GM12878 (cell line): ENCODE results near the gene IRF8. TPM values are rescaled to one million over a fixed set of nuclear protein-coding genes. Genes with fewer than 3 reads are reported as not detected.

Experiments
- CBFB ChIP-seq: IDR thresholded peaks from 2 replicates; pipeline ENCODE4 v1.6.1; 2016; ENCODE audit warnings: antibody characterized with exemption, low read depth
- CEBPB ChIP-seq, 2 experiments: fragments of 150-350 bp in 1 of 2; IDR thresholded peaks; 2 replicates each; pipeline ENCODE4 v1.6.1; 2012 to 2014; ENCODE audit warnings: low read depth in 2 of 2, low read length in 2 of 2, borderline replicate concordance in 1 of 2, inconsistent platforms in 1 of 2
- ESRRA ChIP-seq: IDR thresholded peaks from 2 replicates; pipeline ENCODE4 v1.6.1; 2012; ENCODE audit warnings: mild to moderate bottlenecking, low read length, improper control_type of control experiment
- GATAD2B ChIP-seq: fragments of 450-650 bp; conservative IDR thresholded peaks from 2 replicates; pipeline ENCODE4 v1.6.1; 2017; ENCODE audit warnings: low read depth, mild to moderate bottlenecking, moderate library complexity
- IKZF1 ChIP-seq: fragments of 450-650 bp; conservative IDR thresholded peaks from 2 replicates; pipeline ENCODE4 v1.6.1; 2017; ENCODE audit warnings: antibody characterized with exemption, mild to moderate bottlenecking
- IKZF2 ChIP-seq, 2 experiments: fragments of 450-650 bp; IDR thresholded peaks; 2 replicates each; pipeline ENCODE4 v1.6.1; 2017; ENCODE audit warnings: mild to moderate bottlenecking in 2 of 2, moderate library complexity in 2 of 2
- IRF4 ChIP-seq: IDR thresholded peaks from 2 replicates; pipeline ENCODE4 v1.6.1; 2011; ENCODE audit warnings: low read depth, low read length
- PAX8 ChIP-seq: fragments of 450-650 bp; IDR thresholded peaks from 2 replicates; pipeline ENCODE4 v1.6.1; 2017; ENCODE audit warnings: mild to moderate bottlenecking, moderate library complexity
- RAD51 ChIP-seq: fragments of 450-650 bp; IDR thresholded peaks from 2 replicates; pipeline ENCODE4 v1.6.1; 2016; ENCODE audit warnings: moderate library complexity, mild to moderate bottlenecking, inconsistent platforms
- RCOR1 ChIP-seq: conservative IDR thresholded peaks from 2 replicates; pipeline ENCODE4 v1.6.1; 2012; ENCODE audit warnings: low read depth, low read length, improper control_type of control experiment
- RUNX3 ChIP-seq: IDR thresholded peaks from 2 replicates; pipeline ENCODE4 v1.6.1; 2012; ENCODE audit warnings: low read length, inconsistent platforms
- SREBF1 ChIP-seq: IDR thresholded peaks from 2 replicates; pipeline ENCODE4 v1.6.1; 2012; ENCODE audit warnings: mild to moderate bottlenecking, low read length
- ZNF217 ChIP-seq: fragments of 450-650 bp; IDR thresholded peaks from 2 replicates; pipeline ENCODE4 v1.6.1; 2017; ENCODE audit warnings: antibody characterized with exemption, mild to moderate bottlenecking
- ZSCAN29 ChIP-seq: fragments of 450-650 bp; IDR thresholded peaks from 2 replicates; pipeline ENCODE4 v1.6.1; 2017; ENCODE audit warnings: mild to moderate bottlenecking, moderate library complexity
- ZZZ3 ChIP-seq: IDR thresholded peaks from 2 replicates; pipeline ENCODE4 v1.6.1; 2011; ENCODE audit warnings: low read depth; ENCODE audit not compliant: control insufficient read depth, insufficient read length
- polyA plus RNA-seq, 11 experiments: library from polyadenylated mRNA; depleted of rRNA in 4 of 11; unstranded in 6 of 11; stranded (reverse) in 5 of 11; fragments of >200 nt; fragmentation: Nextera tagmentation in 4 of 11; fragmentation: Illumina TruSeq in 1 of 11; extraction: Ambion mirVana in 4 of 11; extraction: Trizol in 1 of 11; gene quantifications; 1 replicate in 1 of 11; 2 replicates in 10 of 11; pipeline versions ENCODE4 v1.2.1 to v1.2.3, GENCODE V29; 2011 to 2016; ENCODE audit warnings: inconsistent platforms in 2 of 11, missing spikeins in 2 of 11, low read depth in 1 of 11
- total RNA-seq, 4 experiments: library from RNA; depleted of rRNA in 3 of 4; stranded (reverse); fragments of >200 nt in 3 of 4; fragmentation: Illumina TruSeq in 1 of 4; extraction: Trizol in 1 of 4; gene quantifications; 2 replicates each; pipeline versions ENCODE4 v1.2.1 to v1.2.3, GENCODE V29; 2013 to 2021
- TF ChIP-seq, protein P1 (sequence below): fragments of 450-650 bp; IDR thresholded peaks from 2 replicates; pipeline ENCODE4 v1.6.1; 2017; ENCODE audit warnings: mild to moderate bottlenecking, moderate library complexity
- TF ChIP-seq, protein P2 (sequence below): IDR thresholded peaks from 2 replicates; pipeline ENCODE4 v1.6.1; 2011; ENCODE audit warnings: mild to moderate bottlenecking, low read depth, low read length, moderate library complexity; ENCODE audit not compliant: insufficient replicate concordance
- TF ChIP-seq, protein P3 (sequence below): fragments of 450-650 bp; IDR thresholded peaks from 2 replicates; pipeline ENCODE4 v1.6.1; 2017; ENCODE audit warnings: mild to moderate bottlenecking, moderate library complexity
- TF ChIP-seq, protein P4 (sequence below): fragments of 450-650 bp; IDR thresholded peaks from 2 replicates; pipeline ENCODE4 v1.6.1; 2016; ENCODE audit warnings: mild to moderate bottlenecking

IRF8 gene
- total and polyA plus RNA-seq, 10 of the 15 experiments (the other 5 are each of a cell fraction or from before 2014, with no cell fraction given): 17.1 to 237 (median 172) TPM

DNA sequence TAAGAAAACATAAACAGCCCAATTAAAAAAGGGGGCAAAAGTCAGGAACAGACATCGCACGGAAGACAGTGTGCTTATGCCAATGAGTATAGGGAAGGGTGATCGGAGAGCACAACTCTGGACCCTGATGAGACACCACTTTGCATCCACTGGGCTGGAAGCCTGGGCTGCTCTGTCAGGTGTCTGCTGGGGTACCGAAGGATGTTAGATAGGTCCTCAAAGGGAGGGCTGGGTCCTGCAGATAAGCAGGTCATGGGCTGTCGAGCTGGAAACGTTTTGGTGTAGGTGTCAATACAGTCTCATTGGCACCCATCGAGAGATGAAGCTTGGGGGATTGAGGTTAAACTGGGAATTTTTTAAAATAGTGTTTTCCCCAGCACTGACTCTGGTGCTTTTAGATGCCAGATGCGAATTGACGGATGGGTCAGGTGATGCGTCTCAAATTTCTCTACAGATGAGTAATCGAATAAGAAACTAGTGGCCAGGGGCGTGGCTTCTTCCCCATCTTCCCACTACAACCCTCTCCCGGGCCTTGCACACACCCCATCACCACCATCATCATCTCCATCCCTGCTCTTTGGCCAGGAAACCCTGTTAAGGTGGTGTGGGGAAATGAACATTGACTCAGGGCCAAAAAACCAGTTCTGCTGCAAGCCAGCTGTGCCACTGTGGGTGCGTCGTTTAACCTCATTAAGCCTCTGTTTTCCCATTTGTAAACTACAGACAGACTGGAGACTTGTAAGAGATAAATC is 47.8 kb upstream of the IRF8 start (continued):
- TF ChIP-seq, protein P1, sequence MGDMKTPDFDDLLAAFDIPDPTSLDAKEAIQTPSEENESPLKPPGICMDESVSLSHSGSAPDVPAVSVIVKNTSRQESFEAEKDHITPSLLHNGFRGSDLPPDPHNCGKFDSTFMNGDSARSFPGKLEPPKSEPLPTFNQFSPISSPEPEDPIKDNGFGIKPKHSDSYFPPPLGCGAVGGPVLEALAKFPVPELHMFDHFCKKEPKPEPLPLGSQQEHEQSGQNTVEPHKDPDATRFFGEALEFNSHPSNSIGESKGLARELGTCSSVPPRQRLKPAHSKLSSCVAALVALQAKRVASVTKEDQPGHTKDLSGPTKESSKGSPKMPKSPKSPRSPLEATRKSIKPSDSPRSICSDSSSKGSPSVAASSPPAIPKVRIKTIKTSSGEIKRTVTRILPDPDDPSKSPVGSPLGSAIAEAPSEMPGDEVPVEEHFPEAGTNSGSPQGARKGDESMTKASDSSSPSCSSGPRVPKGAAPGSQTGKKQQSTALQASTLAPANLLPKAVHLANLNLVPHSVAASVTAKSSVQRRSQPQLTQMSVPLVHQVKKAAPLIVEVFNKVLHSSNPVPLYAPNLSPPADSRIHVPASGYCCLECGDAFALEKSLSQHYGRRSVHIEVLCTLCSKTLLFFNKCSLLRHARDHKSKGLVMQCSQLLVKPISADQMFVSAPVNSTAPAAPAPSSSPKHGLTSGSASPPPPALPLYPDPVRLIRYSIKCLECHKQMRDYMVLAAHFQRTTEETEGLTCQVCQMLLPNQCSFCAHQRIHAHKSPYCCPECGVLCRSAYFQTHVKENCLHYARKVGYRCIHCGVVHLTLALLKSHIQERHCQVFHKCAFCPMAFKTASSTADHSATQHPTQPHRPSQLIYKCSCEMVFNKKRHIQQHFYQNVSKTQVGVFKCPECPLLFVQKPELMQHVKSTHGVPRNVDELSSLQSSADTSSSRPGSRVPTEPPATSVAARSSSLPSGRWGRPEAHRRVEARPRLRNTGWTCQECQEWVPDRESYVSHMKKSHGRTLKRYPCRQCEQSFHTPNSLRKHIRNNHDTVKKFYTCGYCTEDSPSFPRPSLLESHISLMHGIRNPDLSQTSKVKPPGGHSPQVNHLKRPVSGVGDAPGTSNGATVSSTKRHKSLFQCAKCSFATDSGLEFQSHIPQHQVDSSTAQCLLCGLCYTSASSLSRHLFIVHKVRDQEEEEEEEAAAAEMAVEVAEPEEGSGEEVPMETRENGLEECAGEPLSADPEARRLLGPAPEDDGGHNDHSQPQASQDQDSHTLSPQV: no peak
- TF ChIP-seq, protein P2, sequence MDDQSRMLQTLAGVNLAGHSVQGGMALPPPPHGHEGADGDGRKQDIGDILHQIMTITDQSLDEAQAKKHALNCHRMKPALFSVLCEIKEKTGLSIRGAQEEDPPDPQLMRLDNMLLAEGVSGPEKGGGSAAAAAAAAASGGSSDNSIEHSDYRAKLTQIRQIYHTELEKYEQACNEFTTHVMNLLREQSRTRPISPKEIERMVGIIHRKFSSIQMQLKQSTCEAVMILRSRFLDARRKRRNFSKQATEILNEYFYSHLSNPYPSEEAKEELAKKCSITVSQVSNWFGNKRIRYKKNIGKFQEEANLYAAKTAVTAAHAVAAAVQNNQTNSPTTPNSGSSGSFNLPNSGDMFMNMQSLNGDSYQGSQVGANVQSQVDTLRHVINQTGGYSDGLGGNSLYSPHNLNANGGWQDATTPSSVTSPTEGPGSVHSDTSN: no peak
- TF ChIP-seq IKZF1: no peak
- TF ChIP-seq, protein P3, sequence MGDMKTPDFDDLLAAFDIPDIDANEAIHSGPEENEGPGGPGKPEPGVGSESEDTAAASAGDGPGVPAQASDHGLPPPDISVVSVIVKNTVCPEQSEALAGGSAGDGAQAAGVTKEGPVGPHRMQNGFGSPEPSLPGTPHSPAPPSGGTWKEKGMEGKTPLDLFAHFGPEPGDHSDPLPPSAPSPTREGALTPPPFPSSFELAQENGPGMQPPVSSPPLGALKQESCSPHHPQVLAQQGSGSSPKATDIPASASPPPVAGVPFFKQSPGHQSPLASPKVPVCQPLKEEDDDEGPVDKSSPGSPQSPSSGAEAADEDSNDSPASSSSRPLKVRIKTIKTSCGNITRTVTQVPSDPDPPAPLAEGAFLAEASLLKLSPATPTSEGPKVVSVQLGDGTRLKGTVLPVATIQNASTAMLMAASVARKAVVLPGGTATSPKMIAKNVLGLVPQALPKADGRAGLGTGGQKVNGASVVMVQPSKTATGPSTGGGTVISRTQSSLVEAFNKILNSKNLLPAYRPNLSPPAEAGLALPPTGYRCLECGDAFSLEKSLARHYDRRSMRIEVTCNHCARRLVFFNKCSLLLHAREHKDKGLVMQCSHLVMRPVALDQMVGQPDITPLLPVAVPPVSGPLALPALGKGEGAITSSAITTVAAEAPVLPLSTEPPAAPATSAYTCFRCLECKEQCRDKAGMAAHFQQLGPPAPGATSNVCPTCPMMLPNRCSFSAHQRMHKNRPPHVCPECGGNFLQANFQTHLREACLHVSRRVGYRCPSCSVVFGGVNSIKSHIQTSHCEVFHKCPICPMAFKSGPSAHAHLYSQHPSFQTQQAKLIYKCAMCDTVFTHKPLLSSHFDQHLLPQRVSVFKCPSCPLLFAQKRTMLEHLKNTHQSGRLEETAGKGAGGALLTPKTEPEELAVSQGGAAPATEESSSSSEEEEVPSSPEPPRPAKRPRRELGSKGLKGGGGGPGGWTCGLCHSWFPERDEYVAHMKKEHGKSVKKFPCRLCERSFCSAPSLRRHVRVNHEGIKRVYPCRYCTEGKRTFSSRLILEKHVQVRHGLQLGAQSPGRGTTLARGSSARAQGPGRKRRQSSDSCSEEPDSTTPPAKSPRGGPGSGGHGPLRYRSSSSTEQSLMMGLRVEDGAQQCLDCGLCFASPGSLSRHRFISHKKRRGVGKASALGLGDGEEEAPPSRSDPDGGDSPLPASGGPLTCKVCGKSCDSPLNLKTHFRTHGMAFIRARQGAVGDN: no peak
- TF ChIP-seq, protein P4, sequence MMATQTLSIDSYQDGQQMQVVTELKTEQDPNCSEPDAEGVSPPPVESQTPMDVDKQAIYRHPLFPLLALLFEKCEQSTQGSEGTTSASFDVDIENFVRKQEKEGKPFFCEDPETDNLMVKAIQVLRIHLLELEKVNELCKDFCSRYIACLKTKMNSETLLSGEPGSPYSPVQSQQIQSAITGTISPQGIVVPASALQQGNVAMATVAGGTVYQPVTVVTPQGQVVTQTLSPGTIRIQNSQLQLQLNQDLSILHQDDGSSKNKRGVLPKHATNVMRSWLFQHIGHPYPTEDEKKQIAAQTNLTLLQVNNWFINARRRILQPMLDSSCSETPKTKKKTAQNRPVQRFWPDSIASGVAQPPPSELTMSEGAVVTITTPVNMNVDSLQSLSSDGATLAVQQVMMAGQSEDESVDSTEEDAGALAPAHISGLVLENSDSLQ: no peak
- peak; percentile 46; the same call in 1 of the 2 replicates for TF ChIP-seq RAD51
- TF ChIP-seq PAX8: no peak
- TF ChIP-seq RCOR1: no peak
- TF ChIP-seq SREBF1: no peak
- no peak for TF ChIP-seq CBFB
- TF ChIP-seq IKZF2 (IDR thresholded peaks at IDR 0.05): 0 out of 4 replicates have a peak, but pooled peaks of 1 of the 2 experiments have one; percentile 25
- TF ChIP-seq RUNX3: peak; percentile 39; the same call in 1 of the 2 replicates
- TF ChIP-seq ZSCAN29: no peak
- no peak for TF ChIP-seq ZNF217
- no peak for TF ChIP-seq CEBPB (IDR thresholded peaks at IDR 0.05; ENCODE audit: borderline replicate concordance in 1 of 2, low read depth in 2 of 2, low read length in 2 of 2)
- no peak for TF ChIP-seq IRF4
- no peak for TF ChIP-seq ESRRA
- no peak for TF ChIP-seq GATAD2B
- no peak for TF ChIP-seq ZZZ3
- TF ChIP-seq, all 136 proteins: peak for 4
